ENCODE results near the gene GLS2. TPM values are rescaled to one million over a fixed set of nuclear protein-coding genes. Genes with fewer than 3 reads are reported as not detected.

Gene GLS2
- total RNA-seq, 2 donors from 2014 or later = 0.17 TPM; not detected in 1

GRCh38 chr12:56476972-56477432 is 11.0 kb downstream of the GLS2 start:
- ATAC-seq (peak; percentile 32 to 34), DNase-seq (ENCODE audit: low spot score) (no peak)
- H3K9me3 Mint-ChIP-seq = no peaks in the 10 kb centered on the region
- H3K27ac Mint-ChIP-seq = peak overlapping the region in 1 of 2 donors; percentile 73
- no peak overlapping the region for H3K4me3 Mint-ChIP-seq
- H3K27me3 Mint-ChIP-seq = no peaks in the 10 kb centered on the region
- no peaks in the 10 kb centered on the region for H3K36me3 Mint-ChIP-seq
- H3K4me1 Mint-ChIP-seq (ENCODE audit: low read depth in 2 of 2) = peaks cover 10 to 13% of the 10 kb centered on the region in 2 donors

GRCh38 chr12:56476143-56476542 is 11.8 kb downstream of the GLS2 start:
- Mint-ChIP-seq H3K9me3 (no peaks in the 10 kb centered on the region), H3K36me3 (no peaks in the 10 kb centered on the region), H3K4me1 (ENCODE audit: low read depth in 2 of 2) (peaks cover 10 to 13% of the 10 kb centered on the region in 2 donors), H3K4me3 (no peak overlapping the region), H3K27ac (peak overlapping the region in 1 of 2 donors; percentile 42), H3K27me3 (no peaks in the 10 kb centered on the region)
- no peak for ATAC-seq
- no peak for DNase-seq (ENCODE audit: low spot score)

- Mint-ChIP-seq H3K27ac (no peak overlapping the region), H3K4me3 (no peak overlapping the region), H3K27me3 (no peaks in the 10 kb centered on the region), H3K9me3 (no peaks in the 10 kb centered on the region), H3K36me3 (no peaks in the 10 kb centered on the region), H3K4me1 (ENCODE audit: low read depth in 2 of 2) (peaks cover 7 to 17% of the 10 kb centered on the region in 2 donors)
- DNase-seq (ENCODE audit: low spot score) (no peak), ATAC-seq (no peak)
These were observed 13.6 kb downstream of the GLS2 start for GRCh38 chr12:56474389-56474788.

DNA sequence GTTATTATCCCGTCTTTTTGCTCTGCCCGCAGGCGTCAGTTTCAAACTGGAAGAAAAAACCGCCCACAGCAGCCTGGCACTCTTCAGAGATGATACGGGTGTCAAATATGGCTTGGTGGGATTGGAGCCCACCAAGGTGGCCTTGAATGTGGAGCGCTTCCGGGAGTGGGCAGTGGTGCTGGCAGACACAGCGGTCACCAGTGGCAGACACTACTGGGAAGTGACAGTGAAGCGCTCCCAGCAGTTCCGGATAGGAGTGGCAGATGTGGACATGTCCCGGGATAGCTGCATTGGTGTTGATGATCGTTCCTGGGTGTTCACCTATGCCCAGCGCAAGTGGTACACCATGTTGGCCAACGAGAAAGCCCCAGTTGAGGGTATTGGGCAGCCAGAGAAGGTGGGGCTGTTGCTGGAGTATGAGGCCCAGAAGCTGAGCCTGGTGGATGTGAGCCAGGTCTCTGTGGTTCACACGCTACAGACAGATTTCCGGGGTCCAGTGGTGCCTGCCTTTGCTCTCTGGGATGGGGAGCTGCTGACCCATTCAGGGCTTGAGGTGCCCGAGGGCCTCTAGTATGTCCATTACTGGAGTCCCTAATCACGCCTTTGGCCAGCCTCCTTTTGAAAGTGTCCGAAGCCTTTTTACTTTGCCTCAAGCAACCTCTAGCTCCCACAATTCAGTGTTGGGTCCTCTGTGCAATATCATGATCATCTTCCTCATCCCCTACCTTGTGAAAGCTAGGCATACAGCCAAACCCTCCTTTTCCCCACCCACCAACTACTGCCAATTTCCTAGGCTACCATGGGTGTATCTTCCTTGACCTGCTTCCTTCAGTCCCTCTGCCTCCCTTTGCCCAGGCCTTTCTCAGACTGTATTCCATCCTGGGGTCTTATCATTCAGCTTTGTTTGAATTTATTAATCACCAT is 18.7 kb downstream of the GLS2 start:
- no peaks in the 10 kb centered on the region for H3K27me3 Mint-ChIP-seq
- ATAC-seq = no peak

DNA sequence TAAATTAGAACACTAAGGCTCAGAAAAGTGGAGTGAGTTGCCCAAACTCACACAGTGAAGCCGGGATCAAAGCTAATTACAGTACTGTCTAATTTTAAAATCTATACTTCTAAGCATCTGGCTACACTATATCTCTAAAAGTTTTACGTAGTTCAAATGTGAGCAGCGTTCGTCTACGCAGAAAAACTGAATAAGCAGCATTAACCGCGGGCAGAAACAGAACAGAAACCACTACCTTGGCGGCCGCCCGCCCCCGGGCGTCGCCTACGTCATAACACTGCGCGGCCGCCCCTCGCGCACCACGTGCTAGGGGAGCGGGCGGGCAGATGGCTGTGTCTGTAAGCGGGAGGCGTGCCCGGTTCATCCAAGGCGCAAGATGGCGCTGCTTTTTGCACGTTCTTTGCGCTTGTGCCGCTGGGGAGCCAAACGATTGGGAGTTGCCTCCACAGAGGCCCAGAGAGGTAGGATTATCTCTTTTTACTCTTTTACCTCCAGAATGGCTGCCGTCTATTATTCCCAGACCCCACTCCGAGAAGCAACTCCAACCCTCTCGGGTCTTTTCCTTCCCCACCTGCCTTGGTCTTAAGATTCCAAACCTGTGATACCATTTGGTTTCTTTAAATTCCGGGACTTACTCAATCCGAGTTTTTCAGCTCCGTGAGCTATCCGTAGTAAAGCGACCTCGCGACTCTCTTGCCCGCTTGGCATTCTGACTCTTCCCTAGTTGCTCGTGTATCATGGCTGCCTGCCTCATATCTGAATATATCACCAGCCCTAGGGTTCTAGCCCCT is 19.6 kb downstream of the GLS2 start, which contains the start of gene SPRYD4:
Gene SPRYD4 (plus strand): TSS at position 363 of the 791 bp plus-strand sequence. CDS start 14 bp downstream, at position 377.
- peaks cover 6% of the 10 kb centered on the region for H3K36me3 Mint-ChIP-seq
- H3K4me1 Mint-ChIP-seq (ENCODE audit: low read depth in 2 of 2) = peaks cover 13 to 22% of the 10 kb centered on the region in 2 donors
- H3K27ac Mint-ChIP-seq = peak within 1 kb of the TSS; percentile 91 to 93
- H3K9me3 Mint-ChIP-seq = no peaks in the 10 kb centered on the region
- peak within 1 kb of the TSS; percentile 97 for H3K4me3 Mint-ChIP-seq
- no peaks in the 10 kb centered on the region for H3K27me3 Mint-ChIP-seq
- ATAC-seq (peak; percentile 99 to 100), DNase-seq (ENCODE audit: low spot score) (peak; percentile 95)

More for the DNA sequence above, 18.7 kb downstream of the GLS2 start:
- Mint-ChIP-seq H3K27ac (peak overlapping the region; percentile 91 to 93), H3K4me1 (ENCODE audit: low read depth in 2 of 2) (peaks cover 13 to 20% of the 10 kb centered on the region in 2 donors), H3K4me3 (peak overlapping the region; percentile 97), H3K9me3 (no peaks in the 10 kb centered on the region), H3K36me3 (peaks cover 6% of the 10 kb centered on the region)
- no peak for DNase-seq (ENCODE audit: low spot score)

DNA sequence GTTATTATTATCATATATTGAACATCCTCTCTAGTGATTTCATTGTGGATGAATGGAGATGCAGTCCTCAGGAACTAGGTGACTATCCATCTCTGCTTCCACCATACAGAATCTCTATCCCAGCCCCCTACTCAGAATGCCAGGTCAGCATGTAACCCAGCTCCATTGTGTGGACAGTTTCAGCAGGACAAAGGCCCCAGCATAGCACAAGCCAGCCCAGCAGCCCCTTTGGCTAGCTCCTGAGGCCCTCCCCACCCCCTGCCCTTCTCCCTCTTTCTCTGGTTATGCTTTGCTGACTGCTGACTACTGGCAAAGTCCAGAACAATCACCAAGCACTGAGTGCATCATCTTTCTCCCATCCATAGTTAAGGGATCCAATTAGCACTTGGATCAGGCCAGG is 25.4 kb downstream of the GLS2 start:
- Mint-ChIP-seq H3K4me3 (no peak overlapping the region), H3K27me3 (no peaks in the 10 kb centered on the region), H3K9me3 (no peaks in the 10 kb centered on the region), H3K27ac (no peak overlapping the region), H3K4me1 (ENCODE audit: low read depth in 2 of 2) (peaks cover 0 to 7% of the 10 kb centered on the region in 2 donors), H3K36me3 (no peaks in the 10 kb centered on the region)
- DNase-seq (ENCODE audit: low spot score) = no peak
- ATAC-seq = no peak

- DNase-seq (ENCODE audit: low spot score) = no peak
These were observed 26.5 kb downstream of the GLS2 start for GRCh38 chr12:56461235-56462159.

DNA sequence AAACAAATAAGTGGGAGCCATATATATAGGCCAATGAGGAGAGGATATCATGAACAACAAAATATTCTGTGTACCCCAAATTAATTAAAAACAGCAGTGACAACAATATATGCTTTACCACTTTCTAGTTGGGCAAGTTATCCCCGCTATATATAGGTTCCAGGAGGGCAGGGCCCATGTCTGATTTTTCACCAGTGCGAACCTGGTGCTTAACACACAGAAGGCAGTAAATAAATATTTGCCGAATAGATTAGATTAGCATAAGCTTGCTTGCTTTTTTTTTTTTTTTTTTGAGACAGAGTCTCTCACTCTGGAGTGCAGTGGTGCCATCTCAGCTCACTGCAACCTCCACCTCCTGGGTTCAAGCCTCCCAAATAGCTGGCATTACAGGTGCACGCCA is 30.1 kb downstream of the GLS2 start:
- Mint-ChIP-seq H3K27ac (no peak overlapping the region), H3K27me3 (peaks cover 0 to 3% of the 10 kb centered on the region in 2 donors), H3K4me1 (ENCODE audit: low read depth in 2 of 2) (no peaks in the 10 kb centered on the region), H3K36me3 (no peaks in the 10 kb centered on the region), H3K4me3 (no peak overlapping the region), H3K9me3 (no peaks in the 10 kb centered on the region)
- DNase-seq (ENCODE audit: low spot score) = no peak
- ATAC-seq = no peak

More at GRCh38 chr12:56461235-56462159, 26.5 kb downstream of the GLS2 start:
- Mint-ChIP-seq H3K4me1 (ENCODE audit: low read depth in 2 of 2) (peaks cover 0 to 4% of the 10 kb centered on the region in 2 donors), H3K27ac (no peak overlapping the region), H3K4me3 (no peak overlapping the region), H3K9me3 (no peaks in the 10 kb centered on the region), H3K36me3 (no peaks in the 10 kb centered on the region), H3K27me3 (no peaks in the 10 kb centered on the region)
- no peak for ATAC-seq

DNA sequence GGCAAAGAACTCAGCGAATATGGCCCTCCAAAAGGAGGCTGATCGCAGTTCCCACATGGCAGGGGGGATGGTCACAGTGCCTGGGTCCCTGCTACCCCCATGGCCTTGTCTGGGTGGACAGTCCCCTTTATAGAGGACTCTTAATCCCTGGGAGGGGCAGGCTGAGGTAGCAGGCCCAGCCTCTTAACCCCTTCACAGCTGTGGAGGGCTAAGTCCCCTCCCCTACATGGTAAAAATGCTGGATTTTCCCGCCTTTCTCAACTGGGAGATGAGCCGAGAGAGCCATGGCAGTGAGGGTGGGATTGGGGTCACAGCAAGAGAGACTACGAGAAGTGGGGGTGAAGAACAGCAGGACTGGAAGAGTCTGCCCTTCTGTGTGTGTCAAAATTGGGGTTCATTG is 33.4 kb downstream of the GLS2 start, which contains the start of gene MIP:
Gene MIP (minus strand): TSS at position 101 of the 400 bp plus-strand sequence. CDS start 44 bp downstream, at position 57.
- H3K27ac Mint-ChIP-seq = no peak within 1 kb of the TSS
- ATAC-seq (no peak), DNase-seq (ENCODE audit: low spot score) (no peak)
- H3K9me3 Mint-ChIP-seq = no peaks in the 10 kb centered on the region
- no peak within 1 kb of the TSS for H3K4me3 Mint-ChIP-seq
- no peaks in the 10 kb centered on the region for H3K36me3 Mint-ChIP-seq
- H3K27me3 Mint-ChIP-seq = peaks cover 0 to 3% of the 10 kb centered on the region in 2 donors
- H3K4me1 Mint-ChIP-seq (ENCODE audit: low read depth in 2 of 2) = peaks cover 7% of the 10 kb centered on the region in 2 donors

DNA sequence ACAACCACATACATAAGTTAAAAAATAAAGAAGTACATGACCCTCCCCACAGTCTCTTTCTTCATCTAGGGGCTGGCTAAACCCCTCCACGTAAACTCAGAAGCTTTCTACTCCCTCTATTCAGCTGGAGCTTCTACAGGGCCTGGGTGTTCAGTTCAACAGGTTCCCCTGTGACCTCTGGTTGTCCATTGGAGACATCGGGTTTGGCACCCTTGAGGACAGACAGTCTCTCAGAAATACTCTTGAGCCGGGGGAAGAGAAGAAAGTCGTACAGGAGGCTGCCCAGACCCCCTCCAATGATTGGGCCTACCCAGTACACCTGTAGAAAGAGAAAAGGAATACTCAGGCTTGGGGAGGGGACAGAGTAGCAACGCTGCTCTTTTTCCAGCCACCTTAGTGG is 36.8 kb downstream of the GLS2 start:
- Mint-ChIP-seq H3K4me3 (no peak overlapping the region), H3K9me3 (no peaks in the 10 kb centered on the region), H3K27me3 (peaks cover 0 to 3% of the 10 kb centered on the region in 2 donors), H3K27ac (peak overlapping the region; percentile 53 to 82), H3K36me3 (no peaks in the 10 kb centered on the region), H3K4me1 (ENCODE audit: low read depth in 2 of 2) (peaks cover 17 to 22% of the 10 kb centered on the region in 2 donors)
- no peak for DNase-seq (ENCODE audit: low spot score)
- ATAC-seq = no peak

- Mint-ChIP-seq H3K4me1 (ENCODE audit: low read depth in 2 of 2) (peaks cover 17 to 22% of the 10 kb centered on the region in 2 donors), H3K27me3 (peaks cover 0 to 3% of the 10 kb centered on the region in 2 donors), H3K9me3 (no peaks in the 10 kb centered on the region), H3K4me3 (peak overlapping the region; percentile 87), H3K36me3 (no peaks in the 10 kb centered on the region), H3K27ac (peak overlapping the region; percentile 82 to 98)
- DNase-seq (ENCODE audit: low spot score) = no peak
- no peak for ATAC-seq
These were observed 37.7 kb downstream of the GLS2 start for GRCh38 chr12:56450241-56450640.

DNA sequence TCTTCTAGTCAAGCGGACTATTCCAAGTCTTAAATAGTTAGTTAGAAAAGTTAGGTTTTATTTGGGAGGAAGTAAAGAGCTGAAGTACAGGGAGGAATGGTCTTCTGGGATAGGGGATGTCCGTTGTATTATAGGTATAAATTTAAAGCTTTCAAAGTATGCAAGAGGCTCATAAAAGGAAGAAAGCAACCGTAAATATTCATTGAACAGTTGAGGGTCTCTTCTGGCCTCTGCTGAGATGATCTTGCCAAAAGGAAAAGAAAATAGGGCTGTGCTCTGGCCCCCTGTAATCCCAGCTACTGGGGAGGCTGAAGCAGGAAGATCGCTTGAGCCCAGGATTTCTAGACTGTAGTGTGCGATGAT is 38.4 kb downstream of the GLS2 start:
- Mint-ChIP-seq H3K9me3 (no peaks in the 10 kb centered on the region), H3K27me3 (peaks cover 0 to 3% of the 10 kb centered on the region in 2 donors), H3K4me3 (peak overlapping the region; percentile 87), H3K27ac (peak overlapping the region; percentile 82 to 98), H3K36me3 (peaks cover 4% of the 10 kb centered on the region), H3K4me1 (ENCODE audit: low read depth in 2 of 2) (peaks cover 20 to 25% of the 10 kb centered on the region in 2 donors)
- no peak for DNase-seq (ENCODE audit: low spot score)
- ATAC-seq = no peak
